GM10266 (cell line): ENCODE measurements around the gene EFNA5.

Experiments
- DNase-seq: peaks from one replicate; pipeline ENCODE4 v3.0.0; 2012; ENCODE audit errors: extremely low spot score
- CTCF ChIP-seq: IDR thresholded peaks from 2 replicates; pipeline ENCODE4 v1.5.1; 2012; ENCODE audit warnings: mild to moderate bottlenecking, low read depth; ENCODE audit not compliant: control insufficient read depth, insufficient read depth; ENCODE audit errors: missing control alignments

EFNA5 gene

GRCh38 chr5:107546719-107547118 lies 124.0 kb downstream of the EFNA5 start:
- DNase-seq: no peak
- TF ChIP-seq CTCF: no peak

GRCh38 chr5:107545486-107545885 lies 125.3 kb downstream of the EFNA5 start:
- no peak for TF ChIP-seq CTCF
- no peak for DNase-seq

GRCh38 chr5:107544967-107545366 lies 125.8 kb downstream of the EFNA5 start:
- DNase-seq: no peak
- TF ChIP-seq CTCF: no peak

- DNase-seq: no peak
- no peak for TF ChIP-seq CTCF
Measured at GRCh38 chr5:107544476-107544875, 126.3 kb downstream of the EFNA5 start.

GRCh38 chr5:107543868-107544267 lies 126.9 kb downstream of the EFNA5 start:
- DNase-seq: no peak
- no peak for TF ChIP-seq CTCF

- no peak for DNase-seq
- TF ChIP-seq CTCF: no peak
Measured at GRCh38 chr5:107542831-107543231, 127.9 kb downstream of the EFNA5 start.

- no peak for TF ChIP-seq CTCF
- no peak for DNase-seq
Measured at GRCh38 chr5:107542428-107542827, 128.3 kb downstream of the EFNA5 start.
